ENCODE measurements around the gene CRYBA4. TPM values are rescaled to one million over a fixed set of nuclear protein-coding genes. Genes with fewer than 3 reads are reported as not detected.

The CRYBA4 gene
- total RNA-seq, 1 experiment from 2014 or later: not detected

DNA sequence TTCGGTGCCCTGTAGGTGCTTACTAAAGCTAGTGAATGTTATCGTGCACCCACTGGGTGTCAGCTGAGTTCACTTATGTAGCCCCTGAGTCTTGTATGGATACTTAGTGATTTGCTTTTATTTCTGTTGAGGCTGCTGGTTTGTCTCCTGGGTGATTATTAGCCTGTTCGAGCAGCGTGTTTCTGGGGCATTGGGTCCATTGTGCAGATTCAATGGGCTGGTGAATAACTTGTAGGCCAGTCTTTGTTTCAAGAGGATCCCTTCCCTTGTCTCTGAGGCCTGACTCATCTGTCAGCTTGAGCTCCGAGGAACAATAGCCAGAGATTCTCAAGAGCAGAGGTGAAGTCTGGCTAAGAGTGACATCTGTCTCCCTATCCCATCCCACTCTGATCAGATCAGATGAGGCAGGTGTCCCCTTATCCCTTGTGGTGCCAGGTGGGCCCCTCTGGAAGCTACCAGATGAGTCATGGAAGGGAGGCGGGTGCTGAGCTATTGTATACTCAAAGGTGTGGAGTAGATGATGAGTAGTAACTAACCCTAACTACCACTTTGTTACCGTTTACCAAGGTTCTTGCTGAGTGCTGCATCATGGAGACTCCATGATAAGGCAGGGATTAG lies 39.3 kb downstream of the CRYBA4 start:
- no peaks in the 10 kb centered on the region for H3K27me3 ChIP-seq (replicated peaks; ENCODE audit: insufficient read depth, low read depth, low read length, poor library complexity)
- H3K27ac ChIP-seq (ENCODE audit: low read depth, low read length, poor library complexity, severe bottlenecking): no peak overlapping the region
- no peak overlapping the region for H3K4me3 ChIP-seq (ENCODE audit: low read depth, low read length, poor library complexity, severe bottlenecking)
- TF ChIP-seq EZH2 (IDR thresholded peaks at IDR 0.05; ENCODE audit: borderline replicate concordance, low read depth, low read length, poor library complexity, severe bottlenecking): no peak
- TF ChIP-seq, protein P1, sequence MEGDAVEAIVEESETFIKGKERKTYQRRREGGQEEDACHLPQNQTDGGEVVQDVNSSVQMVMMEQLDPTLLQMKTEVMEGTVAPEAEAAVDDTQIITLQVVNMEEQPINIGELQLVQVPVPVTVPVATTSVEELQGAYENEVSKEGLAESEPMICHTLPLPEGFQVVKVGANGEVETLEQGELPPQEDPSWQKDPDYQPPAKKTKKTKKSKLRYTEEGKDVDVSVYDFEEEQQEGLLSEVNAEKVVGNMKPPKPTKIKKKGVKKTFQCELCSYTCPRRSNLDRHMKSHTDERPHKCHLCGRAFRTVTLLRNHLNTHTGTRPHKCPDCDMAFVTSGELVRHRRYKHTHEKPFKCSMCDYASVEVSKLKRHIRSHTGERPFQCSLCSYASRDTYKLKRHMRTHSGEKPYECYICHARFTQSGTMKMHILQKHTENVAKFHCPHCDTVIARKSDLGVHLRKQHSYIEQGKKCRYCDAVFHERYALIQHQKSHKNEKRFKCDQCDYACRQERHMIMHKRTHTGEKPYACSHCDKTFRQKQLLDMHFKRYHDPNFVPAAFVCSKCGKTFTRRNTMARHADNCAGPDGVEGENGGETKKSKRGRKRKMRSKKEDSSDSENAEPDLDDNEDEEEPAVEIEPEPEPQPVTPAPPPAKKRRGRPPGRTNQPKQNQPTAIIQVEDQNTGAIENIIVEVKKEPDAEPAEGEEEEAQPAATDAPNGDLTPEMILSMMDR (conservative IDR thresholded peaks at IDR 0.05; ENCODE audit: low read depth, low read length): no peak
- DNase-seq (ENCODE audit: low spot score): no peak
- H3K4me1 ChIP-seq (ENCODE audit: insufficient read depth, low read length, poor library complexity, severe bottlenecking): peaks cover 22% of the 10 kb centered on the region
- H3K9me3 ChIP-seq (ENCODE audit: low read depth, low read length, poor library complexity, severe bottlenecking): no peaks in the 10 kb centered on the region
- intact Hi-C loops (cut with micrococcal nuclease; ENCODE audit: unreplicated experiment): no loop called here
- ChIA-PET CTCF (interaction anchor here (0.7 kb wide), 1 partner anchor 10 kb away, joined by 3 read pairs; no protein-coding TSS in a partner anchor), POLR2A (ENCODE audit: low non-redundant PET) (no interaction called here)
- no peaks in the 10 kb centered on the region for H3K36me3 ChIP-seq (ENCODE audit: insufficient read depth, low read length, poor library complexity, severe bottlenecking)
- no TSS peak for BruUV-seq (replicated peaks)

- ChIA-PET CTCF (no interaction called here), POLR2A (ENCODE audit: low non-redundant PET) (no interaction called here)
- intact Hi-C loops (cut with micrococcal nuclease; ENCODE audit: unreplicated experiment): no loop called here
- no peak overlapping the region for H3K4me3 ChIP-seq (ENCODE audit: low read depth, low read length, poor library complexity, severe bottlenecking)
- DNase-seq (ENCODE audit: low spot score): no peak
- no peaks in the 10 kb centered on the region for H3K27me3 ChIP-seq (replicated peaks; ENCODE audit: insufficient read depth, low read depth, low read length, poor library complexity)
- H3K27ac ChIP-seq (ENCODE audit: low read depth, low read length, poor library complexity, severe bottlenecking): no peak overlapping the region
- peaks cover 19% of the 10 kb centered on the region for H3K4me1 ChIP-seq (ENCODE audit: insufficient read depth, low read length, poor library complexity, severe bottlenecking)
- BruUV-seq (replicated peaks): no TSS peak
- TF ChIP-seq EZH2 (IDR thresholded peaks at IDR 0.05; ENCODE audit: borderline replicate concordance, low read depth, low read length, poor library complexity, severe bottlenecking): no peak
- TF ChIP-seq, protein P1 (conservative IDR thresholded peaks at IDR 0.05; ENCODE audit: low read depth, low read length): no peak
- H3K36me3 ChIP-seq (ENCODE audit: insufficient read depth, low read length, poor library complexity, severe bottlenecking): no peaks in the 10 kb centered on the region
- no peaks in the 10 kb centered on the region for H3K9me3 ChIP-seq (ENCODE audit: low read depth, low read length, poor library complexity, severe bottlenecking)
Observed at GRCh38 chr22:26662160-26662559, 40.4 kb downstream of the CRYBA4 start.

DNA sequence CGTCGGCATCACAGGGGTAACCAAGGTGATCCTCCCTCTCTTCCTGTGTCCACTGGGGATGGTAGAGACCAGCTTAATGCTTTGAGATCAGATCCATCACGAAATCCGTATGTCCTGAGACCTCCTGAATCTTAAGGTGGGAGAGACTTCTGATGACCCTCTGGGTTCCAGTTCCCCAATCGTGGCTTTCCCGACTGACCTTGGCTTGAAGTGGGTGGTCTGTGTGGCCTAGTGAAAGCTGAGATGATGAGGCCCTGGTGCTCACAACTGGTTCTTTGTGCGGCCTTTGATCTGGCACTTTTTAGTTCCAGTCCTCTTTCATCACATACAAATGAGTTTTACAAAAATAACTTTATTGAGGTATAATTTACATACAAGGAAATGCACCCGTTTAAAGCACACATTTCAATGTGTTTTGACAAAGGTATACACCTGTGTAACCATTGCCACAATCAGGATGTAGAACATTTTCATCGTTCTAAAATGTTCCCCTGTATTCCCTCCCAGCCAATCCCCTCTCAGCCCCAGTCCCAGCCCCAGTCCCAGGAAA lies 41.7 kb downstream of the CRYBA4 start:
- intact Hi-C loops (cut with micrococcal nuclease; ENCODE audit: unreplicated experiment): no loop called here
- H3K4me1 ChIP-seq (ENCODE audit: insufficient read depth, low read length, poor library complexity, severe bottlenecking): peaks cover 7% of the 10 kb centered on the region
- BruUV-seq (replicated peaks): no TSS peak
- ChIA-PET CTCF (interaction anchor here (0.6 kb wide), 1 partner anchor 9 kb away, joined by 5 read pairs; no protein-coding TSS in a partner anchor), POLR2A (ENCODE audit: low non-redundant PET) (no interaction called here)
- TF ChIP-seq, protein P1 (conservative IDR thresholded peaks at IDR 0.05; ENCODE audit: low read depth, low read length): no peak
- TF ChIP-seq EZH2 (IDR thresholded peaks at IDR 0.05; ENCODE audit: borderline replicate concordance, low read depth, low read length, poor library complexity, severe bottlenecking): no peak
- H3K36me3 ChIP-seq (ENCODE audit: insufficient read depth, low read length, poor library complexity, severe bottlenecking): no peaks in the 10 kb centered on the region
- H3K9me3 ChIP-seq (ENCODE audit: low read depth, low read length, poor library complexity, severe bottlenecking): no peaks in the 10 kb centered on the region
- no peak overlapping the region for H3K27ac ChIP-seq (ENCODE audit: low read depth, low read length, poor library complexity, severe bottlenecking)
- H3K4me3 ChIP-seq (ENCODE audit: low read depth, low read length, poor library complexity, severe bottlenecking): no peak overlapping the region
- no peak for DNase-seq (ENCODE audit: low spot score)
- H3K27me3 ChIP-seq (replicated peaks; ENCODE audit: insufficient read depth, low read depth, low read length, poor library complexity): no peaks in the 10 kb centered on the region
